ENCODE results near the gene TBC1D1.

Gene TBC1D1

DNA sequence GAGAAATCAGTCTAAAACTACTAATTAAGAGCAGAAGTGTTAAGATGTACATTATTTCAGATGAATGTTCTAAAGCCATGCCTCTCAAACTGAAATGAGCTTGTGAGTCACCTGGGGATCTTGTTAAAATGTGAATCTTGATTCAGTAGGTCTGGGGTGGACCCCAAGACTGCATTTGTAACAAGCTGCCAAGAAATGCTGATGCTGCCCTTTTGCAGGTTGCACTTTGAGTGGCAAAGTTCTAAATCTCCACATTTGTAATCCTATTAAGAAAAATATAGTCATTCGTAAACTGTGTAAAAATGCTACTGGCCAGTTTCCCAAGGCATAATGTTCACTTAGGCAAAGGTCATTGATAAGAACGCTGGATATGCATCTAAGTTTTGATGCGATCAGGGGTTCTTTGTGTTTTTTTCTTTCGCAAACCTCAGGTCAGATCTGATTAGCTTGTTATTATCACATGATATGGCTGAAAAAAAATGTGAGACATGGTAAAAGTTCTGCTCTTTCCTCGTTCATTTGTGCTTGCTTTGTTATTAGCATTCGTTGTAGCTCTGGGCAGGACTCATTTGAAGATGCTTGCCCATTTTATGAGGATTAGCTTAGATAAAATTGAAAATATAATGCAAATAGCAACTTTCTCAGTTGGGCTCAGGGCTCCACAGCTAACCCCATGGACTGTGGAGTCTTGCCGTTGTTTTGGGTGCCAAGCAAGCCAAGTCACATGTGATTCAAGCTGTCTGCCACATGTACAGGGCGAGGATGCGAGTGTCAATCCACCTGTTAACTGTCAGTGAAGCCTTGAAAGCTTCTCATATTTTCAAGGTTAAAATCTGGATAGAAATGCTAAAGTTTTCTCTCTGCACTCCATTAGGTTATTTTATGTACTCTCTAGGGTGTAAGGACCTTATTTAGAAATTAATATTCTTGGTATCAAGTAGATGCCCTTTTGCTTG is 12.1 kb downstream of the TBC1D1 start:
- no peak overlapping the region for H3K4me3 ChIP-seq (ENCODE audit: insufficient read depth, low read depth, low read length, poor library complexity, severe bottlenecking)
- no peaks in the 10 kb centered on the region for H3K4me1 ChIP-seq (ENCODE audit: control insufficient read depth, insufficient read depth, low read length, poor library complexity, severe bottlenecking)
- peaks cover 15% of the 10 kb centered on the region for H3K36me3 ChIP-seq (ENCODE audit: control insufficient read depth, insufficient read depth, low read length)
- H3K9me3 ChIP-seq (ENCODE audit: control insufficient read depth, low read length): no peaks in the 10 kb centered on the region
- no peaks in the 10 kb centered on the region for H3K27me3 ChIP-seq (replicated peaks; ENCODE audit: control insufficient read depth, insufficient read depth, low read length, poor library complexity, severe bottlenecking)
- no peak overlapping the region for H3K27ac ChIP-seq (ENCODE audit: insufficient read depth, low read length, poor library complexity, severe bottlenecking)
- no peak for DNase-seq

DNA sequence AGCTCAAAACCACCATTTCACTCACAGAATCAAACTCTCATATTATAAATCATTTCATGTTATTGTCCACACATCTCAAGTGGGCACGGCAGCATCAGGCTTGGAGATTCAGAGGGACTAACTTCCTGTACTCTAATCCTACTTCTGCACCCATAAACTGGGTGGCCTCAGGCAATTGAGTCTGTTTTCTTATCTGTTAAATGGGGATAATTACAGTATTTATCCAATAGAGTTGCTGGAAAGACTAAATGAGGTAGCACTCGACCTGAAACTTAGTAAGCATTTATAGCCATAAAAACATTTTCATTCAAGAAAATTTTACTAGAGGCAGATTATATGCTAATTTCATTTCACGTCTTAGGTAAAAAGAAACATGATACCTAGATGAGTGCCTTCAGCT is 13.0 kb downstream of the TBC1D1 start:
- Histone ChIP-seq H3K27ac (ENCODE audit: insufficient read depth, low read length, poor library complexity, severe bottlenecking) (no peak overlapping the region), H3K4me1 (ENCODE audit: control insufficient read depth, insufficient read depth, low read length, poor library complexity, severe bottlenecking) (no peaks in the 10 kb centered on the region), H3K27me3 (replicated peaks; ENCODE audit: control insufficient read depth, insufficient read depth, low read length, poor library complexity, severe bottlenecking) (no peaks in the 10 kb centered on the region), H3K4me3 (ENCODE audit: insufficient read depth, low read depth, low read length, poor library complexity, severe bottlenecking) (no peak overlapping the region), H3K9me3 (ENCODE audit: control insufficient read depth, low read length) (no peaks in the 10 kb centered on the region), H3K36me3 (ENCODE audit: control insufficient read depth, insufficient read depth, low read length) (peaks cover 15% of the 10 kb centered on the region)
- no peak for DNase-seq

GRCh38 chr4:37904824-37905223 is 13.9 kb downstream of the TBC1D1 start:
- no peak for DNase-seq
- peaks cover 11% of the 10 kb centered on the region for H3K36me3 ChIP-seq (ENCODE audit: control insufficient read depth, insufficient read depth, low read length)
- H3K4me1 ChIP-seq (ENCODE audit: control insufficient read depth, insufficient read depth, low read length, poor library complexity, severe bottlenecking): no peaks in the 10 kb centered on the region
- H3K27ac ChIP-seq (ENCODE audit: insufficient read depth, low read length, poor library complexity, severe bottlenecking): no peak overlapping the region
- H3K9me3 ChIP-seq (ENCODE audit: control insufficient read depth, low read length): no peaks in the 10 kb centered on the region
- no peak overlapping the region for H3K4me3 ChIP-seq (ENCODE audit: insufficient read depth, low read depth, low read length, poor library complexity, severe bottlenecking)
- no peaks in the 10 kb centered on the region for H3K27me3 ChIP-seq (replicated peaks; ENCODE audit: control insufficient read depth, insufficient read depth, low read length, poor library complexity, severe bottlenecking)

- H3K27ac ChIP-seq (ENCODE audit: insufficient read depth, low read length, poor library complexity, severe bottlenecking): no peak overlapping the region
- H3K9me3 ChIP-seq (ENCODE audit: control insufficient read depth, low read length): no peaks in the 10 kb centered on the region
- H3K27me3 ChIP-seq (replicated peaks; ENCODE audit: control insufficient read depth, insufficient read depth, low read length, poor library complexity, severe bottlenecking): no peaks in the 10 kb centered on the region
- no peaks in the 10 kb centered on the region for H3K4me1 ChIP-seq (ENCODE audit: control insufficient read depth, insufficient read depth, low read length, poor library complexity, severe bottlenecking)
- no peak overlapping the region for H3K4me3 ChIP-seq (ENCODE audit: insufficient read depth, low read depth, low read length, poor library complexity, severe bottlenecking)
- DNase-seq: no peak
- H3K36me3 ChIP-seq (ENCODE audit: control insufficient read depth, insufficient read depth, low read length): peaks cover 11% of the 10 kb centered on the region
Observed at GRCh38 chr4:37905533-37906169, 14.8 kb downstream of the TBC1D1 start.

GRCh38 chr4:37908488-37909331 is 17.8 kb downstream of the TBC1D1 start:
- Histone ChIP-seq H3K4me3 (ENCODE audit: insufficient read depth, low read depth, low read length, poor library complexity, severe bottlenecking) (no peak overlapping the region), H3K9me3 (ENCODE audit: control insufficient read depth, low read length) (no peaks in the 10 kb centered on the region), H3K4me1 (ENCODE audit: control insufficient read depth, insufficient read depth, low read length, poor library complexity, severe bottlenecking) (no peaks in the 10 kb centered on the region), H3K27me3 (replicated peaks; ENCODE audit: control insufficient read depth, insufficient read depth, low read length, poor library complexity, severe bottlenecking) (no peaks in the 10 kb centered on the region), H3K36me3 (ENCODE audit: control insufficient read depth, insufficient read depth, low read length) (peaks cover 5% of the 10 kb centered on the region), H3K27ac (ENCODE audit: insufficient read depth, low read length, poor library complexity, severe bottlenecking) (no peak overlapping the region)
- DNase-seq: no peak

GRCh38 chr4:37909332-37910090 is 18.6 kb downstream of the TBC1D1 start:
- H3K27me3 ChIP-seq (replicated peaks; ENCODE audit: control insufficient read depth, insufficient read depth, low read length, poor library complexity, severe bottlenecking): no peaks in the 10 kb centered on the region
- DNase-seq: no peak
- no peaks in the 10 kb centered on the region for H3K9me3 ChIP-seq (ENCODE audit: control insufficient read depth, low read length)
- H3K27ac ChIP-seq (ENCODE audit: insufficient read depth, low read length, poor library complexity, severe bottlenecking): no peak overlapping the region
- no peak overlapping the region for H3K4me3 ChIP-seq (ENCODE audit: insufficient read depth, low read depth, low read length, poor library complexity, severe bottlenecking)
- no peaks in the 10 kb centered on the region for H3K36me3 ChIP-seq (ENCODE audit: control insufficient read depth, insufficient read depth, low read length)
- no peaks in the 10 kb centered on the region for H3K4me1 ChIP-seq (ENCODE audit: control insufficient read depth, insufficient read depth, low read length, poor library complexity, severe bottlenecking)

DNA sequence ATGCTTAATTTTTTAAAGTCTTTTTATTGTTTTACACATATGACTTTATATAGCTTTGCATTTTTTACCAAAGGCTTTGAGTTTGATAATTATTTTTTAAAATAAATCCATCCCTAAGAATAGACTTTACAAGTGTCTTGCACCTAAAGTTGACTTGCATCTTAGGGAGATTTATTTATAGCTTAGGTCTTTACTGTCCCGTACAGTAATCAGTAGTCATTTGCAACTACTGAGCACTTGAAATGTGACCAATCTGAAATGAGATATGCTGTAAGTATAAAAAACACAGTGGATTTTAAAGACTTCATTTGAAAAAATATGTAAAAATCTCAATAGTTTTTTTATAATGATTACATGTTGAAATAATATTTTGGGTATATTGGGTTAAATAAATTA is 19.2 kb downstream of the TBC1D1 start:
- DNase-seq: no peak
- Histone ChIP-seq H3K27me3 (replicated peaks; ENCODE audit: control insufficient read depth, insufficient read depth, low read length, poor library complexity, severe bottlenecking) (no peaks in the 10 kb centered on the region), H3K9me3 (ENCODE audit: control insufficient read depth, low read length) (no peaks in the 10 kb centered on the region), H3K36me3 (ENCODE audit: control insufficient read depth, insufficient read depth, low read length) (no peaks in the 10 kb centered on the region), H3K27ac (ENCODE audit: insufficient read depth, low read length, poor library complexity, severe bottlenecking) (no peak overlapping the region), H3K4me1 (ENCODE audit: control insufficient read depth, insufficient read depth, low read length, poor library complexity, severe bottlenecking) (no peaks in the 10 kb centered on the region), H3K4me3 (ENCODE audit: insufficient read depth, low read depth, low read length, poor library complexity, severe bottlenecking) (no peak overlapping the region)

DNA sequence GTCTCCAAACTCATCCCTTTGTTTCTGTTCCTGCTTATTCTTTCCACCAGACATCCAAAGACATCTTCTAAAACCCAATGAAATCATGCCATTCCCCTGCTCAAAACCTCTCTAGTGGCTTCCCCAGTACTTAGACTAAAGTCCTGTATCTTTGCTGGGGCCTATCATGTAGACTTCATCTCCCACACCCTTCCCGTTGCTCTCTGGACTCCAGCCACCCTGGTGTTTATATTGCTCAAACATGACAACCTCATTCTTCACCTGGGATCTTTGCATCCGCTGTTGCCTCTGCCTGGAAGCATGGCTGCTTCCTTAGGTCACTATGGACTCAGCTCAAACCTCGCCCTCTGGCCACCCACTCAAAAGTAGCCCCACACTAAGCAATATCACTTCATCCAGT is 23.7 kb downstream of the TBC1D1 start:
- Histone ChIP-seq H3K36me3 (ENCODE audit: control insufficient read depth, insufficient read depth, low read length) (no peaks in the 10 kb centered on the region), H3K27me3 (replicated peaks; ENCODE audit: control insufficient read depth, insufficient read depth, low read length, poor library complexity, severe bottlenecking) (no peaks in the 10 kb centered on the region), H3K27ac (ENCODE audit: insufficient read depth, low read length, poor library complexity, severe bottlenecking) (no peak overlapping the region), H3K4me3 (ENCODE audit: insufficient read depth, low read depth, low read length, poor library complexity, severe bottlenecking) (no peak overlapping the region), H3K9me3 (ENCODE audit: control insufficient read depth, low read length) (no peaks in the 10 kb centered on the region), H3K4me1 (ENCODE audit: control insufficient read depth, insufficient read depth, low read length, poor library complexity, severe bottlenecking) (no peaks in the 10 kb centered on the region)
- DNase-seq: no peak

DNA sequence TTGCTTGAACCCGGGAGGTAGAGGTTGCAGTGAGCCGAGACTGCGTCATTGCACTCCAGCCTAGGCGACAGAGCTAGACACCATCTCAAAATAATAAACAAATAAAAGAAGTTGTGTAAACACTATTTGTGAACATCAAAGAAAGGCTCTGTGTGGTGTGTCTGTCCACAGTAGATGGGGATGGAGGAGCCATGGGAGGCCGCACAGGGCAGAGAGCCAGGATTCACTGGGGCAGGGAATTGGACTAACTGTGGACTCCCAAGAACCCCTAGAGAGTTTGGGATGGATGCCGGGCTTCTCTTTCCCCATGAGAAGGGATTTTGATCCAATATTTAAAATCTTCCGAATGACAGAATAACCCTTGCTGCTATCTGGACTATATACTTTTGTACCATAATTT is 26.5 kb downstream of the TBC1D1 start:
- Histone ChIP-seq H3K27ac (ENCODE audit: insufficient read depth, low read length, poor library complexity, severe bottlenecking) (no peak overlapping the region), H3K4me1 (ENCODE audit: control insufficient read depth, insufficient read depth, low read length, poor library complexity, severe bottlenecking) (no peaks in the 10 kb centered on the region), H3K9me3 (ENCODE audit: control insufficient read depth, low read length) (no peaks in the 10 kb centered on the region), H3K4me3 (ENCODE audit: insufficient read depth, low read depth, low read length, poor library complexity, severe bottlenecking) (no peak overlapping the region), H3K36me3 (ENCODE audit: control insufficient read depth, insufficient read depth, low read length) (no peaks in the 10 kb centered on the region), H3K27me3 (replicated peaks; ENCODE audit: control insufficient read depth, insufficient read depth, low read length, poor library complexity, severe bottlenecking) (no peaks in the 10 kb centered on the region)
- no peak for DNase-seq
